HG03469 (cell line): ENCODE measurements around the gene SCGB1C1.

ENCODE experiments used
- ATAC-seq: cut with Tn5 transposase; IDR thresholded peaks from one replicate; pipeline ENCODE4 v1.9.1; 2021; ENCODE audit warnings: mild to moderate bottlenecking, moderate library complexity, moderate number of reproducible peaks; ENCODE audit not compliant: unreplicated experiment

The SCGB1C1 gene

GRCh38 chr11:204587-205109, 11.8 kb downstream of the SCGB1C1 start:
- ATAC-seq: no peak

DNA sequence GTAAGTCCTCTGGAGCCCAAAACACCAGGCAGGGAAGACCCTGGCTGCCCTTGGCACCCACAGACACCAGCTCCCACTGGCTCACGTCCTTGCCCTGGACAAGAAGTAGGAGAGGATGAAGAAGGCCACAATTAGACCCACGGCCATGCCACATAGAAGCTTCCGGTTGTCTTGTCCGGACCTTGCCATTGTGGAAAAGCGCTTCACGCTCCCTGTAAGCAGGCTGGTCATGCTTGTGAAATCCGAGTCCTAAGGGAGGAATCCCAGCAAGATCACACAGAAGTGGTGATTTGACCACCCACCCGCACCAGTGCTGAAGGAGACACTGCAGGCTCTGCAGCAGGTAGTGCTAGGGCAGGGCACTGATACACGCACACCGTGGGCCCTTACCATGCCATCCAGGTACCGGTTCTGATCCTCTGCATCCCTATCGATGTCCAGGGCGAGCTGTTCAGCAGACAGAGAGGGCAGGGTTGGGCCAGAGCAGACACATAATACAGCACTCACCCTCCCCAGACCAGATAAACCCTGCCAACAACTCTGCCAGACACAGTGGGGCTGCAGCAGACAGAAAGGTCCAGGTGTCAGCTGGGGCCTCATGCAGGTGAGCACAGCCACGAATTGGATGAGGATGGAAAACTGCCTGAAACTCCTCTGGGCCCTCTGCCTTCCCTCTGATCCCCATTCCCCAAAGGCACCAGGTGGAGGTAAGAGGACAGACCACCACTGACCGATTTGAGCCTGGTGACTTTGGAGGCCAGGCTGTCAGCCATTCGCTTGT, 12.5 kb downstream of the SCGB1C1 start:
- ATAC-seq: no peak

GRCh38 chr11:206002-206384, 13.1 kb downstream of the SCGB1C1 start:
- no peak for ATAC-seq

- no peak for ATAC-seq
Measured at GRCh38 chr11:206526-207207, 13.8 kb downstream of the SCGB1C1 start.

DNA sequence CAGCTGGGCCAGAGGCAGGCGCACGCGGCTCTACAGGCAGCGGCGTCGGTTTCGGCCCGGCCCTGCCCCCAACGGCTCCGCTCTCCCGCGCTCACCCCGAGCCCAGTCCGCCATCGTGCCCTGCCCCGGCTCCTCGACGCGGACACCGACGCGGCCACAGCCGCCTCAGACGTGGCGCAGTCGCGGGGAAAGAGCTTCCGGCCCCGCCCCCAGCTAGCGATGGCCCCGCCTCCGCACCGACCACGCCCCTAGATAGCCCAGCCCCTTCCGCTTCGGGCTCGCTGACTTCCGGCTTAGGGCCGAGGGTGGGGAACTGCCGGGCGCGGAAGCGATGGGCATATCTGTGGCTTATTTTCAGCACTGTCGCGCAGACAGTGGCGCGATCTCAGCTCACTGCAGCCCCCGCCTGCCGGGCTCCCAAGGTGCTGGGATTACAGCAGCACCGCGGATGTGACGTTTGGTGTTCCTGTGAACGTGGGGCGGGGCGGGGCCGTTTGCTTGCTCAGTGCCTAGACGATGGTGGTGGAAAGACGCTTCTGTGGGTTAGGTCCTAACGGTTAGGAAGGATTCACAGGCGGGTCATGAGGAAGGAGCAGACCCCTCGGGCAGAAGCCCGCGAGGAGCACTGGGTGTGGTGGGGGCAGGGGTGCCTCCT, 14.5 kb downstream of the SCGB1C1 start, which contains the start of the genes BET1L and RIC8A:
BET1L (minus strand) TSS at position 192 of the 655 bp plus-strand sequence; CDS start at position 114, 78 bp downstream.
RIC8A (plus strand) TSS at position 501 of the 655 bp plus-strand sequence. CDS start 1,147 bp downstream, outside the sequence.
- peak; percentile 55 for ATAC-seq

- ATAC-seq: no peak
Measured at GRCh38 chr11:207863-208180, 14.9 kb downstream of the SCGB1C1 start.

DNA sequence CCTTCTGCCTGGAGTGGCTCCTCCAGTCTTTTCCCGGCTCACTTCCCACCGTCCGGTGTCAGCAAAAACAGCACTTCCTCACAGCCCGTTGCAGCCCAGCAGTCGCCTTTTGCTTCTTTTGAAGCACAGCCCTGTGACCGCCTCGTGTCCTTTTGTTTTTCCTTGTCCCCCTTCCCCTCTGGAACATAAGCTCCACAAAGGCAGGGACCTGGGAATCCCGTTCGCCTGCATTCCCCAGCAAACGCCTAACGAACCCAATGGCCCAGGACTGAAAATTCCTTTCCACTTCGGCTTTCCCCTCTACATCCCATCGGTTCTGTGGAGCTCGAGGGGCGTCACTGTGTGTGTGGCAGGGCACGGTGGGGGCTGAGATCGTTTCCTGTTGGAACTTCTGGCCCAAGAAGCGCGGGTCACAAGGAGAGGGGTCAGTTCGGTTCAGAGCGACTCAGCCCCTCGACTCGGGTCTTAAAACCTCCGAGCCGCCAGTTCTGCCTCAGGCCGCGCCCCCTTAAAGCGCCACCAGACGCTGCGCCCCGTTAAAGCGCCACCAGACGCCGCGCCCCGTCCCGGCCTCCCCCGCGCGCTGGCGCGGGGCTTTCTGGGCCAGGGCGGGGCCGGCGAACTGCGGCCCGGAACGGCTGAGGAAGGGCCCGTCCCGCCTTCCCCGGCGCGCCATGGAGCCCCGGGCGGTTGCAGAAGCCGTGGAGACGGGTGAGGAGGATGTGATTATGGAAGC, 15.5 kb downstream of the SCGB1C1 start:
- no peak for ATAC-seq

DNA sequence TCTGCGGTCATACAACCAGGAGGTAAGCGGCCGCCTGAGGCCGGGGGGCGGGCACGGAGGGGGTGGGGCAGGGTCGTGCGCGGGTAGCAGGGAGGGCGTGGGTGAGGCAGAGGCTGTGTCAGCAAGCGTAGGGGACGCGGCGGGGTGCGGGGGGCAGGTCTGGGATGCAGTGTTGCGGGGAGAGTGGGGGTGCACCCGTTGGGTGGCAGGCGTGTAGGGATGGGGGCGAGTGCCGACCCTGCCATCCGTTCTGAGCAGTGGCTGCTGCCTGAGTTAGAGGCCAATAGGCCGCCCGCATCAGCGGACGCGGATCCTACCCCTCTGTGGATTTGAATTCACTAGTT, 16.0 kb downstream of the SCGB1C1 start:
- no peak for ATAC-seq

DNA sequence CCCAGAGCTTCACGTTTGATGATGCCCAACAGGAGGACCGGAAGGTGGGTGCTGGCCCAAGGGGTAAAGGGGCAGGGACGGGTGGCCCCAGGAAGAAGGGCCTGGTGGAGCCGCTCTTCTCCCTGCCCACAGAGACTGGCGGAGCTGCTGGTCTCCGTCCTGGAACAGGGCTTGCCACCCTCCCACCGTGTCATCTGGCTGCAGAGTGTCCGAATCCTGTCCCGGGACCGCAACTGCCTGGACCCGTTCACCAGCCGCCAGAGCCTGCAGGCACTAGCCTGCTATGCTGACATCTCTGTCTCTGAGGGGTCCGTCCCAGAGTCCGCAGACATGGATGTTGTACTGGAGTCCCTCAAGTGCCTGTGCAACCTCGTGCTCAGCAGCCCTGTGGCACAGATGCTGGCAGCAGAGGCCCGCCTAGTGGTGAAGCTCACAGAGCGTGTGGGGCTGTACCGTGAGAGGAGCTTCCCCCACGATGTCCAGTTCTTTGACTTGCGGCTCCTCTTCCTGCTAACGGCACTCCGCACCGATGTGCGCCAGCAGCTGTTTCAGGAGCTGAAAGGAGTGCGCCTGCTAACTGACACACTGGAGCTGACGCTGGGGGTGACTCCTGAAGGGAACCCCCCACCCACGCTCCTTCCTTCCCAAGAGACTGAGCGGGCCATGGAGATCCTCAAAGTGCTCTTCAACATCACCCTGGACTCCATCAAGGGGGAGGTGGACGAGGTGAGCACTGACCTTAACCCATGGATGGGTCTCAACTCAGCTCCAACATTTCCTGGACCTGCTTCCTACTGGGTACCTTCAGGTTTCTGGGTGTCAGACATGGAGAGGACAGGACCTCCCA, 16.6 kb downstream of the SCGB1C1 start:
- no peak for ATAC-seq

GRCh38 chr11:210122-210802, 17.4 kb downstream of the SCGB1C1 start:
- no peak for ATAC-seq

GRCh38 chr11:210803-211180, 17.9 kb downstream of the SCGB1C1 start:
- no peak for ATAC-seq

GRCh38 chr11:211295-211694, 18.4 kb downstream of the SCGB1C1 start:
- ATAC-seq: no peak

GRCh38 chr11:211741-212140, 18.9 kb downstream of the SCGB1C1 start:
- no peak for ATAC-seq

DNA sequence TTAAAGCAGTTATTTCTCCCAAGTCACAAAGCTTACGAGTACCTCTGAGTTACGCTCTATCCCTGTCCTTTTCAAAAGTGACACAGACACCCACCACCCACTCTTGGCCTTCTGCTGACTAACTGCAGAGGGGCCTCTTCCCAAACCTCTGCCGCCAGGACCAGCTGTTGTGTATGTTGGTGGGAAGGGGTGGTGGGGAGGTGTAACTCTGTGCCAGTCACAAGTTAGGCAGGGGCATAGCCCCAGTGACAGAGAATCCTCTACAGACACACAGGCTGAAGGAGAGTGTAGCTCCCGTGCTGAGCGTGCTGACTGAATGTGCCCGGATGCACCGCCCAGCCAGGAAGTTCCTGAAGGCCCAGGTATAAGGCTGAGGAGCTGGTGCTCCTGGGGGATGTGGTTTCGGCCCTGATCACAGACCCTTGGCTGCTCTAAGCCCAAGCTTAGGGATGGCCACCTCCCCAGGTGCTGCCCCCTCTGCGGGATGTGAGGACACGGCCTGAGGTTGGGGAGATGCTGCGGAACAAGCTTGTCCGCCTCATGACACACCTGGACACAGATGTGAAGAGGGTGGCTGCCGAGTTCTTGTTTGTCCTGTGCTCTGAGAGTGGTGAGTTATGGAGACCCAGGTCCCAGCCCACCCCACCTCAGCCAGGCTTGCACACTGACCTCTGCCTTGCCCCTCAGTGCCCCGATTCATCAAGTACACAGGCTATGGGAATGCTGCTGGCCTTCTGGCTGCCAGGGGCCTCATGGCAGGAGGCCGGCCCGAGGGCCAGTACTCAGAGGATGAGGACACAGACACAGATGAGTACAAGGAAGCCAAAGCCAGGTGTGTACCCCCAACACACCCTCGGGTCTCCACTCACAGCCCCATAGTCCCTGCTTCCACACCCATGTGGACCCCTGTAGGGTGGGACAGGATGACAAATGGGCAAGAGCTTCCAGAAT, 19.5 kb downstream of the SCGB1C1 start:
- ATAC-seq: no peak

GRCh38 chr11:213111-213510, 20.2 kb downstream of the SCGB1C1 start:
- ATAC-seq: no peak

DNA sequence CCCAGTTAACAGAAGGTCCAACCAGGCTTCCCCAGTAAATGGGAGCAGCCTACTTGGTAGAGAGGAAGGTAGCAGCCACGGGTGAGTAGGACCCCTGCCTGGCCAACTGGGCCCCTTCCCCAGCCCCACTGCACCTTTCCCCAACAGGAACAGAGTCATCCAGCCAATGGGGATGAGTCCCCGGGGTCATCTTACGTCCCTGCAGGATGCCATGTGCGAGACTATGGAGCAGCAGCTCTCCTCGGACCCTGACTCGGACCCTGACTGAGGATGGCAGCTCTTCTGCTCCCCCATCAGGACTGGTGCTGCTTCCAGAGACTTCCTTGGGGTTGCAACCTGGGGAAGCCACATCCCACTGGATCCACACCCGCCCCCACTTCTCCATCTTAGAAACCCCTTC, 21.2 kb downstream of the SCGB1C1 start:
- ATAC-seq: no peak

- ATAC-seq: no peak
Measured at GRCh38 chr11:215581-216037, 22.7 kb downstream of the SCGB1C1 start.
